ENCODE results near the gene SMIM24.
"Not testable (repeated sequence)": the region's sequence is repeated elsewhere in the genome, so short reads cannot be mapped to it uniquely, and the experiment has no call there.

SMIM24 gene

DNA sequence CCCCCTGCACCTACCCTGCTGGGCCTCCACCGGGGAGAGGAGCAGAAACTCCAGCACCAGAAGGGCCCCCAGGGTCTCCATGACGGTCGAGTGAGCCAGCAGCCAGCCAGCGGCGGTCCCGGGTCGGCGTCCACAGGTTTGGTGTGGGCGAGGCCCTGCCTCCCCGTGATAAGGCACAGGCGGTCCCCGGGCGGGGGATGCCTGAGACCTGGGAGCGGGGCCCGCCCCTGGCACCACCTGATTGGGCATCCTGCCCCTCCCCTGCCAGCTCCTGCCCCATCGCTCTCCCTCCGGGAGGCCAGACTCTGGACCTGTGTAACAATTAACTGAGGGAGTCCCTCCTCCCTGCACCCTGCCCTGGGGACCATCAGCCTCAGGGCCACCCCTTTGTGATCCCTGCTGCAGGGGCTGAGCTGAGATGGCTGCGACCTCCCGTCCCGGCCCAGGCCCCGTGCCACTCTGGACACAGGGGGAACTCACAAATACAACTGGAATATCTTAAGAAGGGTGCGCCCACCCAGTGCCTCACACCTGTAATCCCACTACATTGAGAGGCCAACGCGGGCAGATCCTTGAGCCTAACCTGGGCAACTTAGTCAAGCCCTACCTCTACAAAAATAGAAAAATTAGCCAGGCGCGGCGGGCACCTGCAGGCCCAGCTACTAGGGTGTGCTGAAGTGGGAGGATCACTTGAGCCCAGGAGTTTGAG is at the start of gene SMIM24:
Gene SMIM24 (minus strand): TSS at position 143 of the 709 bp plus-strand sequence. CDS start 62 bp downstream, at position 81.
- DNase-seq (ENCODE audit: low read depth): no peak

DNA sequence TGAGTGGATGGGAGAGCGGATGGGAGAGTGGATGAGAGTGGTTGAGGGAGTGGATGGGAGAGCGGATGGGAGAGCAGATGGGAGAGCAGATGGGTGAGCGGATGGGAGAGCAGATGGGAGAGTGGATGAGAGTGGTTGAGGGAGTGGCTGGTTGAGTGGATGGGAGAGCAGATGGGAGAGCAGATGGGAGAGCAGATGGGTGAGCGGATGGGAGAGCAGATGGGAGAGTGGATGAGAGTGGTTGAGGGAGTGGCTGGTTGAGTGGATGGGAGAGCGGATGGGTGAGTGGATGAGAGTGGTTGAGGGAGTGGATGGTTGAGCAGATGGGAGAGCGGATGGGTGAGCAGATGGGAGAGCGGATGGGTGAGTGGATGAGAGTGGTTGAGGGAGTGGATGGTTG is 49.0 kb upstream of the SMIM24 start:
- DNase-seq (ENCODE audit: low read depth): not testable (repeated sequence)

- DNase-seq (ENCODE audit: low read depth): no peak
Measured at GRCh38 chr19:3528539-3529211, 48.4 kb upstream of the SMIM24 start.

DNA sequence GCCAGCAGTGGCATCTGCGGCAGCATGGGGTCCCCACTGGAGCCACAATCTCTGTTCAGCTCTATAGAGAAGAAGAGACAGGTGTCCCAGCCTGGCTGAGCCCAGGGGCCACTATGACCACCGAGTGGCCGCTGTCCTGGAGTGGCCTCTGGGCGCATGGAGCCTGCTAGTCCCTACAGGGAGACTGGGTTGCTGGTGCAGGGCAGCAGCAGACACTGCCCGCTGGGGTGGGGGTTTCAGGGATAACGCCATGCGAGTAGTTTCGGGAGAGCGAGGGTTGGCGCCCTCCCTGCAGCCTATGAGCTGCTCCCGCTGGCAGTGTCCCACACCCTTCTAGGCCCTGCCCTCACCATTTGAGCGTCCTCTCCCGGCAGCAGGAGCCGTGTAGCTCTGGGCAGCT is 47.8 kb upstream of the SMIM24 start:
- no peak for DNase-seq (ENCODE audit: low read depth)

DNA sequence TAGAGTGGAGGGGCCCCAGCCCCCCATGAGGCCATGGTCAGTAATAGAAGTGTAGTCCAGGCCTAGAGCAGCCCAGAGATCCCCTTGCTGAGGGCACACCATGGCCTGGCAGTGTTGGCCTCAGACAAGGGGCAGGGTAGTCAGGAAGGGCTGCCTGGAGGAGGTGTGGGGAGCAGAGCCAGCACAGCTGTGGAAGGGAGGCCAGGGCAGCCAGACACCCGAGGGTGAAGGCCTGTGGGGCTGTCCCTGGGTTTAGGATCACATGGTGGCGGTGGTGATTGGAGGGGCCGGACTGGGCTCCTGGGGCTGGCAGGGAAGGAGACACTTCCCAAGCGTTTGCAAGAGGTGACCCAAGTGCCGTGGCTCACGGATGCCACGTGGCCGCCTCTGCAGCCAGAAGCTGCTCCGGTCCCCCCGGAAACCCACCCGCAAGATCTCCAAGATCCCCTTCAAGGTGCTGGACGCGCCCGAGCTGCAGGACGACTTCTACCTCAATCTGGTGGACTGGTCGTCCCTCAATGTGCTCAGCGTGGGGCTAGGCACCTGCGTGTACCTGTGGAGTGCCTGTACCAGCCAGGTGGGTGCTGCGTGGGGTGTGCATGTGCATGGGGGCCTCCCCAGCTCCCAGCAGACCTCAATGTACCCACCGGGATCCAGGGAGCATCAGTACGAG is 47.0 kb upstream of the SMIM24 start:
- no peak for DNase-seq (ENCODE audit: low read depth)

DNA sequence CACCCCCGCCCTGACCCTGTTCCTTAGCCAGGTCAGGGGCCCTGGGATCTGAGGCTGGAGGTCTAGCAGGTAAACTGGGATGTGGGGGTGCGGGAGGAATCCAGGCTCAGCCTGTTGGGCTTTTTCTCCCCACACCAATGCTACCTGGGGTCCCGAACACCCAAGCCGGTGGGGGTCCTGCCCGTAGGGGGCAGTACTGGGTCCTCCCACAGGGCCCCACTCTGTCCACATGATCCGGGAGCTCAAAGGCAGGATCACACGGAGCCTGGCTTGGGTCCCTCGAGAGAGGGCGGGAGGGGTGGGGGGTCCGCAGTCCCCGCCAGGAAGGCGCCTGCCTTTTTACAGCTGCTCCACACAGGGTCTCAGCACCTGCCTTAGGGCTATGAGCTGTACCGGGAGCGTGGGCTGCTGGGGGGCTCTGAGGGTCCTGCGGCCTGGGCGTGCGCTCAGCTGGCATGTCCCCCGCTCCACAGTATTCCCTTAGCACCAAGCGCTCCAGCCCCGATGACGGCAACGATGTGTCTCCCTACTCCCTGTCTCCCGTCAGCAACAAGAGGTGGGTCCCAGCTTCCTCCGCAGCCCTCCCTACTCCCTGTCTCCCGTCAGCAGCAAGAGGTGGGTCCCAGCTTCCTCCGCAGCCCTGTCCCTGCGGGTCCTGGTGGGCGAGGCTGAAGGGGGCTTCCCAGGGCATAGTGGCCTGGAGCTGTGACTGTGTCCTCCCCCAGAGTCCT is 46.3 kb upstream of the SMIM24 start:
- DNase-seq (ENCODE audit: low read depth): no peak

DNA sequence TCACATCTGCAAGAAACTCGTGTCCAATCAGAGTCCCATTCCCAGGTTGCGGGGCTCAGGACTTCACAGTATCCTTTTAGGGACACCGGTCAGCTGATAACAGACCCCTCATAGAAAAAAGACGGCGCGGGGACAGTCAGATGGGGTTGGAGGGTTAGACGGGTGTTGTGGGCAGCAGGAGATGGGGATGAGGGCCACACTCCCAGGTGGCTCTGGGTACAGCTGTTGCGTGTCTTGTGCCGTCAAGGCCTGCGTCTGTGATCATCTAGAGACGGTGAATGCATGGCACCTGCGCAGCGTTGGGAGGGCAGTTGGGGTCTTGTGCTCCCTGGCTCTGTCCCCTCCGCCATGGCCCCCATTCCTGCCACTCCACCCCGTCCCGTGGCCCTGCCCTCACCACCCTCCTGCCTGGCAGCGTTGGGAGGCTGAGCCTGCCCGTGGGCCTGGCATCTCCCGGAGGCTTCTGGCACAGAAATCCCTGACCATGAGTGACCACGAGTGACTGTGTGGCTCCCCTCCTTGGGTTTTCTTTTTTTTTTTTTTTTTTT is 44.7 kb upstream of the SMIM24 start:
- no peak for DNase-seq (ENCODE audit: low read depth)

DNA sequence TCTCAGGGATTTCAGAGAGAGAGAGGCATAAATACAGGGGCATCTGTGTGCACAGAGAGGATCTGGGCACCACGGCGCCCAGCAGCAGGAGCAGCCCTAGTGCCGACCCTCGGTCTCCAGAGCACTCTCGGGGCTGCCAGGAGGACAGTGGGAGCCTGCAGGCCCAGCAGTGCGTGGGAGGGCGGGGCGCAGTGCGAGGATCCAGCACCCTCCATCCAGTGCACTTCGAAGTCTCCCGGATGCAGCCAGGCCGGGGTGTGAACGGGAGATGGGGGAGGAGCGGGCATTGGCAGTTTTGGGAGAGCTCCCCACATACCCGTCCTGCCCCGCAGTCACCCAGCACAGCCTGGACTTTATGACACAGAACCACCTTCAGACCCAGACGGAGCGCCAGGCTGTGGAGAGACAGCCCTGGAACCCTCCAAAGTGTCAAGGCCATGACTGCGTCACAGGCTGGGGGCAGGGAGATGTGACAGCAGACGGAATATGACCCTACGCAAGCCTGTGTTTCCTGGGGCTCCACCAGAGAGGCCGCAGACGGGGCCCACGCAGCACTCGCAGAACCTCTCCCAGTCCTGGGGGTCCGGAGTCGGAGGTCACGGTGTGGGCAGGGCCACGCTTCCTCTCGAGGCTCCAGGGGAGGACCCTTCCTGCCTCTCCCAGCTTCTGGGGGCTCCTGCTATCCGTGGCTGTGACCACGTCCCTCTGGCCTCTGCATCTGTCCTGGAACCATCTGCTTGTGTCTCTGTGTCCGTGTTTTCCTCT is 43.9 kb upstream of the SMIM24 start:
- no peak for DNase-seq (ENCODE audit: low read depth)

DNA sequence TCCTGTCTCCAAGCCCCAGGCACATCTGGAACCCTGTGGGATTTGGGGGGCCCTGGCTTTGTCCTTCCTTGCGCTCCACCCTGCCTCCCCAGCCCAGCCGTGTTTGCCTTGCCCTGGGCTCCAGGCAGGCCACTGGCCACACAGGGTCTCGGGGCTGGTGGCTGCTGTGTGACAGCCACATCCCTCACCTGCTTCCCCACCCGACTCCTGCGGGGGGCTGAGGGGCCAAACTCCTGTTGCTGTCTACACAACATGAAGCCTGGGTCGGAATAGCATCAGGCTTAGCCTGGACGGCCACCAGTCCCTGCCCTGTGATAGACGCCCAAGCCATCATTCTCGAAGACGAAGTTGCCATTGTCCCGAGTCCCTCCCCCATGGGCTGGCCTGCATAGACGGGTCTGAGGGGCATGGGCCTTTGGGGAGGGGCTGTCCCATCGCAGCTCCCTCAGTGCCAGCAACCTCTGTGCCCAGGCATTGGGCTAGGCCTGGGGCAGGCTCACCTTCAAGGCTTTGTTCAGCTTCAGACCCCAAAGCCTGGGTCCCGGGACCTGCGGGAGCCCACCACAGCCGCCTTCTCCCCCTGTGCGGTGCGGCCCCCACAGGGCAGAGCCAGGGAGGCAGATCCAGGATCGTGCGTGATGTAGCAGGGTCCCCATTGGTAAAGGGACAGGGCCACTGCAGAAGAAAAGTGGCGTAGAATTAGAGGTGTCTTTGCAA is 43.2 kb upstream of the SMIM24 start:
- DNase-seq (ENCODE audit: low read depth): no peak

DNA sequence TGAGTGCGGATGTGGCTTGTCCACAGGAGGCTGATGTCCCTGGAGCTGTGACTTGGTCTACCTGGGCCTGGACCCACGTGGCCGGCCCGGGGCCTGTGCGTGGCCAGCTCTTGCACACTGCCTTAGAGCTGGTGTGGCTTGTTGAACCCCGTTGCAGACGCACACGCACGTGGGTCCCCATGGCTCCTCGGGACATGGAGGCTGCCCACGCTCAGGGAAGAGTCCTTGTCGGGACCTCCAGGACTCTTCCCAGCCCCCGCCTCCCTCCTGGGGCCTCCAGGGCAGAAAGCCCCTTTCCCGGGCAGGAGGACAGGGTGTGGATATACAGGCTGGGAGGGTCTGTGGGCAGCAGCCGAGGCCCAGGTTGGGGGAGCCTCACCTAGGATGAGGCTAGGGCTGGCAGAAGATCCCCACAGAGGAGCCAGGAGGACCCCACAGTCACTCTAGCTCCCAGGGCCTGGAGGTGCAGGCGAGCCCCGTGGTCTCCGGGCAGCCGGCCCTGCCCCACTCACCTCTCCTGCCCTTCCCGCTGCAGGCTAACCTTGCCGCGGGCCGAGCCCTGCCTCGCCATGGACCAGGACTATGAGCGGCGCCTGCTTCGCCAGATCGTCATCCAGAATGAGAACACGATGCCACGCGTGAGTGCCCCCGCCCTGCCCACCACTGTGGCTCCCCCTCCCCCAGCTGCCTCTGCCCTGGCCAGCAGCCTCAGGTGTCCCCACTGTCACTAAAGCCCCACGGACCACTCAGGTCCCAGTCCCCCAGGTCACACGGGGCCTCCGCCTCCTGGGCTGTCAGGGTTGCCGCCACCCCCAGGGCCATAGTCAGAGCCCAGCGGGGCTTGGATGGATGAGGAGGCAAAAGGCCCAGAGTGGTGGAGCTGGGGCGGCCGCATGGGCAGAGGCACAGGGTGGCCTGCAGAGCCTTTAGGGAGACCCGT is 42.4 kb upstream of the SMIM24 start:
- DNase-seq (ENCODE audit: low read depth): no peak

GRCh38 chr19:3521104-3521445 is 40.8 kb upstream of the SMIM24 start:
- DNase-seq (ENCODE audit: low read depth): no peak

GRCh38 chr19:3520166-3521103 is 40.1 kb upstream of the SMIM24 start:
- DNase-seq (ENCODE audit: low read depth): no peak

GRCh38 chr19:3519126-3519525 is 38.8 kb upstream of the SMIM24 start:
- DNase-seq (ENCODE audit: low read depth): no peak

- no peak for DNase-seq (ENCODE audit: low read depth)
Measured at GRCh38 chr19:3518659-3519058, 38.3 kb upstream of the SMIM24 start.

DNA sequence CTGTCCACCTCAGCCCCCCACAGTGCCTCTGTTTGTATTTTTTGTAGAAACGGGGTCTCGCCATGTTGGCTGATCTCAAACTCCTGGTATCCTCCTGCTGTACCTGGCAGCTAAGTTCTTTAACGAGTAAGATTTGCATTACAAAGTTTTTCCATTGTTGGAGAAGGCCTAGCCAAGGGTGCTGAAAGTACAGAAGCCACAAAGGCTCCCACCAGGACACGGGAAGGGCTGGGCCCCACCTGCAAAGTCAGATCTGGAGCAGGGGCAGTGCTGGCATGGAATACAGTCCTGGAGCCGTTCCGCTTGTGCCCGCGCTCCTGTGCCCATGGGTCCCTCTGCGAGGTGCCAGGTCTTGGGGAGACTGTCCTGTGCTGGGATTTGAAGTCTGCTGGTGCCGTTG is 37.9 kb upstream of the SMIM24 start:
- no peak for DNase-seq (ENCODE audit: low read depth)

- no peak for DNase-seq (ENCODE audit: low read depth)
Measured at GRCh38 chr19:3517638-3518037, 37.3 kb upstream of the SMIM24 start.

- no peak for DNase-seq (ENCODE audit: low read depth)
Measured at GRCh38 chr19:3516675-3517207, 36.4 kb upstream of the SMIM24 start.

DNA sequence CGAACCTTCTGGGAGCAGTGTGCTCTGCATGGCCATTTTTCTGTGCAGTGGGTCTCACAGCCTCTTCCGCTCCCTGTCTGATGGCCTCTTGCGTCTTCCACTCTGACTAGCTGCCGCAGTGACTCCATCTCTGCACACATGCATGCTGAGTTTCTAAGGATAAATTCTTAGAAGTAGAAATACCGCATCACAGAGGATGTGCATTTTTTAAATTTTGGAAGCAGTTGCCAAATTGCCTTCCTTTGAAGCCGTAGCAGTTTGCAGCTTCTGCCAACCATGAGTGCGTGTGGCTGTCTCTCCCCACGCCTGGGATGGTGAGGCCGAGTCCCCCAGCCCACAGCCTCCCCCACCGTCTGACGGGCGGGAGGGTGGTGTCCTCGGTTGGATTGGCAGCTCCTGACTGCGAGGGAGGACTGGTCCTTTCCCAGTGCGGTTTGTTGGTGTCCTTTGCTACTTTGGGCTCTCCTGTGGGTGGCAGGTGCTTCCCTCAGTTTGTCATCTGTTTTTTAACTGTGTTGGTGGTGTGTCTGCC is 35.6 kb upstream of the SMIM24 start:
- no peak for DNase-seq (ENCODE audit: low read depth)

All from stimulated activated CD8-positive, alpha-beta memory T cell treated with anti-CD3 and anti-CD28 coated beads, Interleukin-15, amount 100 ng/mL, for 1 hour (primary cell).